NB4 (cell line): ENCODE measurements around the gene STAG1.

Experiments
- DNase-seq: peaks from one replicate; pipeline ENCODE4 v3.0.0; 2010; ENCODE audit warnings: low read depth
- H3K4me3 ChIP-seq: one replicate; pipeline ENCODE4 v1.5.1; 2011; ENCODE audit warnings: mild to moderate bottlenecking, low read depth, low read length, moderate library complexity
- CTCF ChIP-seq: IDR thresholded peaks from one replicate; pipeline ENCODE4 v1.5.1; 2012; ENCODE audit warnings: low read depth, low read length
- MYC ChIP-seq: IDR thresholded peaks from 2 replicates; pipeline ENCODE4 v1.6.1; 2011; ENCODE audit warnings: low read depth, low read length
- POLR2A ChIP-seq: IDR thresholded peaks from 2 replicates; pipeline ENCODE4 v1.6.1; 2011; ENCODE audit warnings: mild to moderate bottlenecking; ENCODE audit not compliant: insufficient read length; ENCODE audit errors: extremely low read depth
- TF ChIP-seq, protein P1 (sequence below): IDR thresholded peaks from 2 replicates; pipeline ENCODE4 v1.6.1; 2011; ENCODE audit warnings: low read depth, low read length

STAG1 gene

GRCh38 chr3:136428167-136428566 is 324.0 kb downstream of the STAG1 start:
- no peak for DNase-seq
- TF ChIP-seq, protein P1, sequence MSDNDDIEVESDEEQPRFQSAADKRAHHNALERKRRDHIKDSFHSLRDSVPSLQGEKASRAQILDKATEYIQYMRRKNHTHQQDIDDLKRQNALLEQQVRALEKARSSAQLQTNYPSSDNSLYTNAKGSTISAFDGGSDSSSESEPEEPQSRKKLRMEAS = no peak
- TF ChIP-seq MYC (no peak), POLR2A (no peak), CTCF (no peak)
- H3K4me3 ChIP-seq = no peak overlapping the region

GRCh38 chr3:136427236-136427635 is 324.9 kb downstream of the STAG1 start:
- H3K4me3 ChIP-seq = no peak overlapping the region
- TF ChIP-seq POLR2A = no peak
- TF ChIP-seq CTCF = no peak
- TF ChIP-seq, protein P1 = no peak
- no peak for TF ChIP-seq MYC
- no peak for DNase-seq

DNA sequence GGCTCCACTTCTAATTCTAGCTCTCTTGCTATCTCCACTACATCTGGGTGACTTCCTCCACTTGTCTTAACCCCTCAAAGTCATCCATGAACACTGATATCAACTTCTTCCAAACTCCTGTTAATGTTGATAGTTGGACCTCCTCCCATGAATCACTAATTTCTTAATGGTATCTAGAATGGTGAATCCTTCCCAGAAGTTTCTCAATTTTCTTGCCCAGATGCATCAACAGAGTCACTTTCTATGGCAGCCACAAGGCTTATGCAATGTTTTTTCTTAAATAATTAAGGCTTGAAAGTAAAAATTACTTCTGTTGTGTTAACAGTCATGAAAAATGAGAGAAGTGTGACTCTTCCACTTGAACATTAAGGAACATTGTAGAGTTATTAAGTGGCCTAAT is 337.7 kb downstream of the STAG1 start:
- TF ChIP-seq MYC = no peak
- no peak for TF ChIP-seq CTCF
- DNase-seq = peak; percentile 9
- H3K4me3 ChIP-seq = no peak overlapping the region

GRCh38 chr3:136412307-136412706 is 339.9 kb downstream of the STAG1 start:
- TF ChIP-seq, protein P1 = no peak
- no peak for TF ChIP-seq CTCF
- no peak for TF ChIP-seq POLR2A
- no peak for TF ChIP-seq MYC
- DNase-seq = no peak
- H3K4me3 ChIP-seq = no peak overlapping the region

GRCh38 chr3:136409549-136409948 is 342.6 kb downstream of the STAG1 start:
- DNase-seq = no peak
- no peak overlapping the region for H3K4me3 ChIP-seq
- TF ChIP-seq CTCF (no peak), MYC (no peak), POLR2A (no peak)
- TF ChIP-seq, protein P1 = no peak

DNA sequence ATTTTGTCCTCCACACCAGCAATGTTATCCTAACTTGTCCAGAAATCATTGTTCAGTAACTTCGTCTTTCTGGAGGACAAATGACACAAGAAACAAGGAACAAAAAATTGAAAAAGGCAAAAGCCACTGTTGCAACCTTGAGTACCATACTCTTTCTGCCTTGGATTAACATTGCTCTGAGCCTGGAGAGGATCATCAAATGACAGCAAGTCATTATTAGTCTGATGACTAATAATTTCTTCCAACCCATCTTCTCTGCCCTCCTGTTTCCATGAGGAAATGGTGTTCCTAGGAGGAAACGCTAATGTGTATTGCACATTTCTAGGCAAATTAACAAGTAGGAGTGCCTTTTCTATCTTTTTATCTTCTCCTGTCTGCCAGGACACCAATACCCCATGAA is 348.1 kb downstream of the STAG1 start:
- no peak for DNase-seq
- TF ChIP-seq, protein P1 = no peak
- TF ChIP-seq MYC (no peak), POLR2A (no peak), CTCF (no peak)
- H3K4me3 ChIP-seq = no peak overlapping the region
